Osteoblast (primary cell): ENCODE measurements around the gene ARSD. TPM values are rescaled to one million over a fixed set of nuclear protein-coding genes. Genes with fewer than 3 reads are reported as not detected.

Experiments used
- DNase-seq: peaks from one replicate; pipeline ENCODE4 v3.0.0; 2011; ENCODE audit warnings: low spot score, mixed read lengths; ENCODE audit not compliant: insufficient read length; ENCODE audit errors: missing footprints
- H2AFZ ChIP-seq: 2 replicates; pipeline ENCODE4 v1.6.0; 2011; ENCODE audit warnings: mild to moderate bottlenecking, low read length
- H3K27ac ChIP-seq: 2 replicates; pipeline ENCODE4 v1.5.1; 2011; ENCODE audit warnings: mild to moderate bottlenecking, low read depth, low read length, moderate library complexity
- H3K27me3 ChIP-seq: 2 replicates; pipeline ENCODE4 v1.6.0; 2012; ENCODE audit warnings: mild to moderate bottlenecking, control low read depth, inconsistent platforms, low read length, moderate library complexity; ENCODE audit not compliant: insufficient read depth
- H3K36me3 ChIP-seq: 2 replicates; pipeline ENCODE4 v1.5.1; 2011; ENCODE audit warnings: mild to moderate bottlenecking, low read length, control low read depth, moderate library complexity; ENCODE audit not compliant: insufficient read depth
- H3K4me1 ChIP-seq: 2 replicates; pipeline ENCODE4 v1.5.1; 2011; ENCODE audit warnings: mild to moderate bottlenecking, low read length, control low read depth, moderate library complexity; ENCODE audit not compliant: insufficient read depth
- H3K4me2 ChIP-seq: 2 replicates; pipeline ENCODE4 v1.6.0; 2011; ENCODE audit warnings: mild to moderate bottlenecking, low read length; ENCODE audit not compliant: insufficient read depth
- H3K4me3 ChIP-seq: fragments of 200-600 bp; sonication (generic); 3 replicates; pipeline ENCODE4 v1.5.1; 2012; ENCODE audit warnings: mild to moderate bottlenecking, low read length, inconsistent platforms; ENCODE audit not compliant: insufficient read depth
- H3K79me2 ChIP-seq: 2 replicates; pipeline ENCODE4 v1.6.0; 2012; ENCODE audit warnings: mild to moderate bottlenecking, low read length, control low read depth, inconsistent platforms; ENCODE audit not compliant: insufficient read depth
- H3K9me3 ChIP-seq: 2 replicates; pipeline ENCODE4 v1.5.1; 2011; ENCODE audit warnings: low read depth, low read length, control low read depth
- H4K20me1 ChIP-seq: 2 replicates; pipeline ENCODE4 v1.6.0; 2012; ENCODE audit warnings: mild to moderate bottlenecking, low read length, control low read depth; ENCODE audit not compliant: insufficient read depth
- CTCF ChIP-seq: IDR thresholded peaks from 2 replicates; pipeline ENCODE4 v1.5.1; 2011; ENCODE audit warnings: mild to moderate bottlenecking, low read depth, low read length, moderate library complexity; ENCODE audit errors: extremely low read depth
- total RNA-seq: library from RNA; depleted of rRNA; stranded (reverse); fragments of >200 nt; gene quantifications from 2 replicates; pipeline ENCODE4 v1.2.3, GENCODE V29; 2012

The ARSD gene
- total RNA-seq, 1 donor: 20.6 TPM

- Histone ChIP-seq H3K27me3 (no peaks in the 10 kb centered on the region), H3K4me2 (no peak overlapping the region), H3K4me1 (no peaks in the 10 kb centered on the region), H3K36me3 (peaks cover 4% of the 10 kb centered on the region), H4K20me1 (no peaks in the 10 kb centered on the region), H3K27ac (no peak overlapping the region), H3K4me3 (no peak overlapping the region), H3K9me3 (no peaks in the 10 kb centered on the region), H2AFZ (no peak overlapping the region), H3K79me2 (no peaks in the 10 kb centered on the region)
- DNase-seq: no peak
- no peak for TF ChIP-seq CTCF
These were observed 7.4 kb downstream of the ARSD start for GRCh38 chrX:2921750-2922149.

- H3K4me3 ChIP-seq: no peak overlapping the region
- no peaks in the 10 kb centered on the region for H3K9me3 ChIP-seq
- no peak for TF ChIP-seq CTCF
These were observed 7.9 kb downstream of the ARSD start for GRCh38 chrX:2921193-2921592.

GRCh38 chrX:2917767-2918166 lies 11.4 kb downstream of the ARSD start:
- Histone ChIP-seq H3K27me3 (no peaks in the 10 kb centered on the region), H2AFZ (no peak overlapping the region), H3K4me3 (no peak overlapping the region), H4K20me1 (no peaks in the 10 kb centered on the region), H3K4me1 (no peaks in the 10 kb centered on the region), H3K36me3 (peaks cover 4% of the 10 kb centered on the region), H3K79me2 (no peaks in the 10 kb centered on the region), H3K9me3 (no peaks in the 10 kb centered on the region), H3K4me2 (no peak overlapping the region), H3K27ac (no peak overlapping the region)
- peak; percentile 66 for DNase-seq
- no peak for TF ChIP-seq CTCF

More at GRCh38 chrX:2921193-2921592, 7.9 kb downstream of the ARSD start:
- Histone ChIP-seq H3K27ac (no peak overlapping the region), H3K4me2 (no peak overlapping the region), H2AFZ (no peak overlapping the region), H3K4me1 (no peaks in the 10 kb centered on the region), H4K20me1 (no peaks in the 10 kb centered on the region), H3K36me3 (peaks cover 4% of the 10 kb centered on the region), H3K79me2 (no peaks in the 10 kb centered on the region), H3K27me3 (no peaks in the 10 kb centered on the region)
- no peak for DNase-seq

- Histone ChIP-seq H3K4me1 (no peaks in the 10 kb centered on the region), H3K4me3 (no peak overlapping the region), H4K20me1 (no peaks in the 10 kb centered on the region), H3K4me2 (no peak overlapping the region), H3K9me3 (no peaks in the 10 kb centered on the region), H3K79me2 (no peaks in the 10 kb centered on the region), H3K27ac (no peak overlapping the region), H3K36me3 (no peaks in the 10 kb centered on the region), H3K27me3 (no peaks in the 10 kb centered on the region), H2AFZ (no peak overlapping the region)
- no peak for DNase-seq
- peak; percentile 29 for TF ChIP-seq CTCF
These were observed 16.0 kb downstream of the ARSD start for GRCh38 chrX:2913118-2913517.
